Astrocyte of the spinal cord (primary cell): ENCODE results near the gene COL26A1.

Experiments
- DNase-seq: peaks from one replicate; pipeline ENCODE4 v3.0.0; 2011; ENCODE audit warnings: low read depth, low spot score
- H3K4me3 ChIP-seq: 2 replicates; pipeline ENCODE4 v1.5.1; 2011; ENCODE audit warnings: low read depth, mild to moderate bottlenecking, low read length, moderate library complexity
- CTCF ChIP-seq: IDR thresholded peaks from 2 replicates; pipeline ENCODE4 v1.5.1; 2012; ENCODE audit warnings: low read depth, mild to moderate bottlenecking, low read length, inconsistent platforms
- in situ Hi-C: cut with HindIII; loops from 2 replicates; pipeline ENCODE4 v1.10.0; 2017; ENCODE audit warnings: low sequenced_read_pairs

COL26A1 gene

GRCh38 chr7:101590663-101591435, 228.2 kb downstream of the COL26A1 start:
- DNase-seq, result no peak
- in situ Hi-C loops, result no loop called here
- no peak for TF ChIP-seq CTCF
- no peak overlapping the region for H3K4me3 ChIP-seq

GRCh38 chr7:101591504-101591903, 228.8 kb downstream of the COL26A1 start:
- no peak overlapping the region for H3K4me3 ChIP-seq
- in situ Hi-C loops, result no loop called here
- TF ChIP-seq CTCF, result no peak
- no peak for DNase-seq

GRCh38 chr7:101593556-101593955, 230.9 kb downstream of the COL26A1 start:
- DNase-seq, result no peak
- TF ChIP-seq CTCF, result no peak
- in situ Hi-C loops, result no loop called here
- no peak overlapping the region for H3K4me3 ChIP-seq

GRCh38 chr7:101594790-101595189, 232.1 kb downstream of the COL26A1 start:
- DNase-seq, result no peak
- in situ Hi-C loops, result no loop called here
- TF ChIP-seq CTCF, result no peak
- no peak overlapping the region for H3K4me3 ChIP-seq

GRCh38 chr7:101595246-101595645, 232.6 kb downstream of the COL26A1 start:
- DNase-seq, result no peak
- in situ Hi-C loops, result no loop called here
- no peak for TF ChIP-seq CTCF
- H3K4me3 ChIP-seq, result no peak overlapping the region

GRCh38 chr7:101595766-101596537, 233.3 kb downstream of the COL26A1 start:
- in situ Hi-C loops, result no loop called here
- DNase-seq, result no peak
- H3K4me3 ChIP-seq, result no peak overlapping the region
- no peak for TF ChIP-seq CTCF
